NCI-H1417 treated with DMSO at 0.1 percent for 48 hours (cell line): ENCODE data around the gene TAS2R20.

Source experiments
- DNase-seq: peaks from one replicate; lab custom pipeline; 2025; lab: John Stamatoyannopoulos, UW

Gene TAS2R20

GRCh38 chr12:10959804-10960203, 38.3 kb downstream of the TAS2R20 start:
- DNase-seq, result no peak

- no peak for DNase-seq
Measured at GRCh38 chr12:10957741-10958140, 40.4 kb downstream of the TAS2R20 start.

- DNase-seq, result no peak
Measured at GRCh38 chr12:10956085-10956484, 42.0 kb downstream of the TAS2R20 start.

- DNase-seq, result no peak
Measured at GRCh38 chr12:10952645-10953044, 45.5 kb downstream of the TAS2R20 start.
